ENCODE results near the gene CTNND2.
"Not testable (repeated sequence)": the region's sequence is repeated elsewhere in the genome, so short reads cannot be mapped to it uniquely, and the experiment has no call there.

The CTNND2 gene

DNA sequence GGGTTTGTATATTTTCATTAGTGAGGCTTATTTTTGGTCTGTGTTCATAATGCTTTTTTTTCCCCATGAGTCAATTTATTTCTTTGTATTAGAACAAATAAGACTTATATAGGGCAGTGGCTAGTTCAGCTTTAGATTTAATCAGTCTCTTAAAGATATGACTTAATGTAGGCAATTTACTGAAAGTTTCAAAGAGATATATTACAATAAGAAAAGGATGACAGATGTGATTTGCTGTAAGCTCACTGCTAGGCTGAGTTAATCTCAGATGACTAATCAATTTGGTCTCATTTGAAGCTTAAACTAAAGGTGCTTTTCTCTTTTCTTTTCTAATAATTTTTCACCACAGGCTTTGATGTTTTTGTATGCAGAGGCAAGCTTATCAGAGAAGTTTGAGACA is 851.4 kb downstream of the CTNND2 start:
- no peak for DNase-seq

DNA sequence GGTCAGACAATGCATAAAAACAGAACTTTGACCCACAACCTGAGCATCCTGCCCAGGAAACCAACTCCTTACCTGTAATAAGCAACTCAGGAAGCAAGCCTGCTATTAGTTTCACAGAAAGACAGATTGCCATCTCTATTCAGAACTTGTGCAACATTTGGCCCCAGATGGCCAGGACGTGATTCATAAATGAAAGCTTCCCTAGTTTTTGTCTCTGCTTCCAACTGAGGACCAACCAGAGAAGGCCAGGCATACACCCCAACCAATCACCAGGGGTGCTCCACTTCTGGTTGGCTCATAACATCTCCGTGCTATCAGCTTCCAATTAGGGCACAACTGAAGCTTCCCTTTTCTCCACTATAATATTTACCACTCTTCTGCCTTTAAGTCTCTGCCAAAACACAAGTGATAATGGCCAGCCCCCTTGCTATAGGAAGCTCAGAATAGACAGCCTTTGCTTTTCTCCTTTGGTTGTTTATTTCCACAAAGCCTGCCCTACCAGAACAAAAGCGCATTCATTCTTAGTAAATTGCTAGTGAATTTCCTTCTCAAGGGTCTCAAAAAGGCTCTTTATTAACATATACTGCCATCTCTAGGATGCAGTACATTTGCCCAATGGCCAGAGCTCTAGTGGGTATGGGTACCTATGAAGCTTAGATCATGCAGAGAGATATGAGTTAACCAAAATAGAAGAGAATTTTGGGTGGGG is 853.5 kb downstream of the CTNND2 start:
- DNase-seq: no peak

DNA sequence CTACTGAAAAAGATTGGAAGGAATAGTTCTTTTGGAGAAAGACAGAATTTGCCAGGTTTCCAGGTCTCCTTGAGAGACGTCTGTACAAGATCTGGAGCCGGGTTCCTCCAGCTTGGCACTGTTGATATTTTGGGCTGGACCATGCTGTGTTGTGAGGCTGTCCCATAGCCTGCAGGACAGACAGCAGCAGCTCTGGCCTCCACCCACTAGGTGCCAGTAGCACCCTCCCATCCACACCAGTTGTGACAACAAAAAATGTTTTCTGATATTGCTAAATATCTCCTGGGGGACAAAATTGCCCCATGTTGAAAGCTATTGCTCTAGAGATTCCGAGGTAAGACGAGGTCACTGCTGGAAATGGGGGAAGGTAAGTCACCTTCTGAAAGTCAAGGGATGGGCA is 855.5 kb downstream of the CTNND2 start:
- no peak for DNase-seq

DNA sequence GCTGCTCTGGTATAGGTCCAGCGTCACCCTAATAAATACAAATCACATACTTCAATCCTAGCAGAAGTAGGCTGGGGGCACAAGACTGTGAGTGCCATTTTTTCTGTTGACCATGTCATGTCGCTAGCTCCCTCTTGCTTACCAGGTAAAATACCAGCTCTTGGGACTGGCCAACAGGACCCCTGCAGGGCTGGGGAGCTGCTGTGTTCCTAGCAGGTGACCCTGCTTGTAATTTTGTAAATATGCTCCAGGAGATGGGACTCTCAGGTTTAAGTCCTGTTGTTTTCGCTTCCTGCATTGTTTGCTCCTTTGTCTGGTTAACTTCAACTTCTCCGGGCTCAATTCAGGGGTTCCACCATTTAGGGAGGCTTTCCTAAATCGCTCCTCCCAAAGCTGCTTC is 856.6 kb downstream of the CTNND2 start:
- DNase-seq: no peak

DNA sequence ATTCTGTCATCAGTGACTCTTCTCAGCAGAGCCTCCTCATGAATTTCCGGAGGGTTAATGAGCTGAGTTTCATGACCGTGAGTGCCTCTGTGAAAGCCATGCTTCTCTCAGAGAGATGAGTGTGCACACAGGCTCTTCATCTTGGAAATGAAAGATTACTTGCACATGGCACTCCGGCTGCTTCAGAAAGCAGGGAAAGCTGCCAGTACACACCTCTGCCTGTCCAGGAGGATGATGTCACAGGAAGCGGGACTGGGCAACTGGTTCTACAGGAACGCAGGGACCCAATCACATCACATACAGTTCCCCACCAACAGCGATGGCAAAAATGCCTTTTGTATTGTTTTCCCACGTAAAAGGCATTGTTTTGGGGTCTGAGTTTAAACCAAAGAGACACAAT is 857.2 kb downstream of the CTNND2 start:
- DNase-seq: no peak

DNA sequence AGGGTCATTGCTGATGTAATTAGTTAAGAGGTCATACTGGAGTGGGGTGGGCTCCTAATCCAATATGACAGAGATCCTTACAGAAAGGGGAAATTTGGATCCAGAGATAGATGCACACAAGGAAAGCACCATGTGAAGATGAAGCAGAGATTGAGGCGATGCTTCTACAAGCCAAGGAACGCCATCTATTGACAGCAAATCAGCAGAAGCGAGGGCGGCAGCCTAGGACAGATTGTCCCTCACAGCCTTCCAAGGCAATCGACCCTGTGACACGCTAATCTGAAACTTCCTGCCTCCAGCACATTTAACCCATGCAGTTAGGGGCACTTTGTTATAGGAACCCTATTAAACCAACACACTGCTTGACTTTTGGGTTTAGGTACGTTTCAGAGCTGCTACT is 858.1 kb downstream of the CTNND2 start:
- DNase-seq: no peak

DNA sequence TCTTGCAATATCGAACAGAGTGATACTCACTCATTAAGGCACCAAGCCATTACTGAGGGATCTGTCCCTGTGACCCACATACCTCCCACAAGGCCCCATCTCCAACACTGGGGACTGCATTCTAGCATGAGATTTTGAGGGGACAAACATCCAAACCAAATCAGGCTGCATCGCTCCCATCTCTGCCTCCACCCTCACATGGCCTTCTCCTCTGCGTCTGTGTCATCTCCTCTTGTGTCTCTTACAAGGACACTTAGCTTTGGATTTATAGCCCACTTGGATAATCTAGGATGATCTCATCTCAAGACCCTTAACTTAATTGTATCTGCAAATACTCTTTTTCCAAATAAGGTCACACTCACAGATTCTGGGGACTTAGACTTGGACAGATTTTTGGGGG is 858.8 kb downstream of the CTNND2 start:
- no peak for DNase-seq

DNA sequence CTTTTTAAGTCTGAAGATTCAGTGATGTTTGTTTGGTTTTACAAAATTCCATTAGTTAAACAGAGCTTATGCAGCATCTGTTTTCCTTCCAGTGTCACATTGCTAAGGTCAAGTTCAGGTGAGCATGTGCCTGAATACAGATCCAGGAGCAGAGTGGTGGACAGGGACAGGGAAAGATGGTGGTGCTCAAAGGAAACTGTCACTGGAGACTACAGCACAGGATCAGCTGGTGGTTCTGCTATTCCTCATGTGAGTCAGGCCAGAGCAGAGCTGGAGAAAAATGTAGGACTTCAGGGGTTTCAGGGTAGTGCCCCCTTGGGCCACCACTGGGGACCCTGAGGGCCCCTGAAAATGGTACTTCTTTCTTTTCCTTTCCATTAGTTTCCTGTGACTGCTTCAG is 859.7 kb downstream of the CTNND2 start:
- DNase-seq: no peak

DNA sequence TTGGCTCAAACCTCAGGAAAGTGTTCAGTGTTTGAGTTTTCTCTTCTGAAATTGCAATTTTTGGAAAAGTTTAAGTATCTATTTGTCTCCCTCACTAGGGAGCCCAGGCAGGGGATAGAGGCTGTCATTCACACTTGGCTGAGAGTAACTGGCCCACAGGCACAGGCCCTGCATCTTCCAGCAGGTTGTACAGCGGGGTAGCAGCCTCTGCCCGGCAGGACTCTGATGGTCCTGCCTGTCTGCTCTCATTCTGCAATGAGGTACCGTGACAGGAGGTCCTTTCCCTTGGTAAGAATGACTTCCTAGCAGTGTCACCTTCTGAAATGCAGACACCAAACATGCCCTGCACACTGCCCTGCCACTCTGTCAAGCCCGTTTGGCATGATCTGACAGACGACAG is 860.4 kb downstream of the CTNND2 start:
- no peak for DNase-seq

DNA sequence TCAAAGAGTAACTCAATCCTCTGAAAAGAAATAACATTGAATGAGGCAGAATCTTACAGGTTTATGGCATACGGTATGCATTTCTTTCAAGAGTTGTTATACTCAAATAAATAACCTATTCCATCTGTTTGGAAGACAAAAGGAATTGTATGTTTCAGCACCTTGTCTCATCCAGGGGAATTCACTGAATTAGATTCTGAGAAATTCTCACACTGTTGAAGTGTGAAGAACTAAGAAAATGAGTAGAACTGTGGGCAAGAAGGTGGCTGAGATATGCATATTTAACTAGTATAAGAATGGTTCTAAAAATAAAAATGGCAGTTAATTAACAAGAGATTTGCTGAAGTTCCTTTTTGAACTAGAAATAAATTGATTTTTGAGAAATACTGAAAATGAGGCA is 863.9 kb downstream of the CTNND2 start:
- no peak for DNase-seq

DNA sequence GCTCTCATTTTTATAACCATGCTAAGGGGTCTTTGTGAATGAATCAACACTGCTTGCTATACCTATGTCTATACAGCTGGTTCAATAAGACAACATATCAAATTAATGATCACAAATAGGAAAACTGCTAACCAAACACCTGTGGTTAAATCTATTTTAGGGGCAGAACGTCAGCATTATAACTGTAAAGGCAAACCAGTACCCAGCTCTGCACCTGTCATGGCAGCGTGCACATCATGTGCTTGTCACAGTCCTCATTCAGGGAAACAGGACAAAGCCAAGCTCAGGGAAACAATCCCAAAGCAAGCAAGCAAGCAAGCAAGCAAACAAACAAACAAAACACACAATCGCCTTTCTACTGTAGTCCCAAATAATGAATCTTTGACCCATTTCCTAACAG is 865.5 kb downstream of the CTNND2 start:
- no peak for DNase-seq

DNA sequence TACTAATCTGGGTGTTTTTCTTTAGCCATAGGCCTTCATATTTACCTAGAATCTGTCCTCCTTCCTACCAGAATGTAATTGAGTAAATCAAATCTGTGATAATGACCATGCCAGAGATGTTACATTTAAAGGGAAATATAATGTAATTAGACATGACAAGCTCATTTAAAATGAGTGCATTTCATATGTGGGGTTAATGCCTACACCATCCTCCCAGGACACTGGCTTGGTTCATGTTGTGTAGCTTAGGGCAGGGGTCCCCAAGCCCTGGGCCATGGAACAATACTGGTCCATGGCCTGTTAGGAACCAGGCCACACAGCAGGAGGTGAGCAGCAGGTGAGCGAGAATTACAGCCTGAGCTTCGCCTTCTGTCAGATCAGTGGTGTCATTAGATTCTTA is 866.3 kb downstream of the CTNND2 start:
- no peak for DNase-seq

DNA sequence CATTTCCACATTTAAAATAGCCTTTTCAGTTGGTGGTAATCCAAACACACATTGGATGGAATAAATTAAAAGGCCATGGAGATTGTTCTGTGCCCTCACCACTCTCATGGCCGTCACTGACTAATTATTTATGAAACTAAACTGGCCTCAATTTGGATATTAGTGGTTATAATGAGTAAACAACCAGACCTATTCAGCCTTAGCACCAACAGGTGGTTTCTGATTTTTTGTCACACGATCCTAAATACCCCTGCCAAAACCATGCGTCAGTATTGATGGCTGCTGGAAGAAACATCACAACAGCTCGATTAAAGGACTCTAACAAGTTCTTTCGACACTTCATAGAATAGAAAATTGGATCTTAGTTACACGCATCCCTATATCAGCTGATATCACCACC is 867.2 kb downstream of the CTNND2 start:
- DNase-seq: no peak

DNA sequence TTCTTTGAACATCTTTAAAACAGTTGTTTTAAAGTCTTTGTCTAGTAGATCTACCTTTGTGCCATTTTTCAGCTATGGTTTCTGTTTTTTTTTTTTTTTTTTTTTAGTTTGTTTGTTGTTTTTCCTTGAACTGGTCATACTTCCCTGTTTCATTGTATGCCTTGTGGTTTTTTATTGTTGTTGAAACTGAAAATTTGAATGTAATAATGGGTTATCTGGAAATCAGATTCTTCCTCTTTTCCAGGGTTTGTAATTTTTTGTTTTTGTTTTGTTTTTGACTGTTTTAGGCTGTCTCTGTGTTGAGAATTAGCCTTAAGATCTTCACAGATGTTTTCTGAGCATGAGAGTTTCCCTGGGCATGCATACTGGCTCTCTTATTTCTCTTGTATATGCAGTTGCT is 873.6 kb downstream of the CTNND2 start:
- no peak for DNase-seq

DNA sequence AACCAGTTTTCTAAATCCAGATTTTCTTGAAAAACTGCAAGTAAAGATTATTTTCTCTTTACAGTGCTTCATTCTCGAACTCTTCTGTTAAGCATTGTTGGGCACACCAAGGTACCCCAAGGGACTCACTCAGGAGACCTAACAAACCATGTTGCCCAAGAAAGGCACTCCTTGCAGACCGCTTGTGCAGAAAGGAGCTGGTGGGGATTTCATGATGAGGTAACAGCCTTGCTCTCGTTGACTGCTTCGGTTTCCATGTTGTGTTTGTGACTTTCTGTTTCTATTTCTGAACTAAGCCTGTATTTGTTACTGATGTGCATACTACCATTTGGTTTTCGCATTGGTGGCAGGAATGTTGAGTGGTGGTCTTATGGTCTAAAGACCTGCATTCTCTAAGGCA is 876.6 kb downstream of the CTNND2 start:
- DNase-seq: no peak

DNA sequence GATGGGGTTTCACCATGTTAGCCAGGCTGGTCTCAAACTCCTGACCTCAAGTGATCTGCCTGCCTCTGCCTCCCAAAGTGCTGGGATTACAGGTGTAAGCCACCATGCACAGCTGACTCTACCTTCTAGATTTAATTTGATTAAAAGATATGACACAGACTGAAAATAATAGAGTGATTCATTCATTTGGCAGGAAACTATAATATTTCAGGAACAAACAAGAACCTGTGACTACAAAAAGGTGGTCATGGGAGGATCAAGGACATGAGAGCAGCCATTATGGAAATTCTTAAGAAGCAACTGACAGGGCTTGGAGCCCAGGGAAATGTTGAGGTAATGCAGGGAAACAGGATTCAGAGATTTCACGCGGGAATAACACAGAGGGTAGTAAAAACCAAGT is 877.7 kb downstream of the CTNND2 start:
- DNase-seq: no peak

DNA sequence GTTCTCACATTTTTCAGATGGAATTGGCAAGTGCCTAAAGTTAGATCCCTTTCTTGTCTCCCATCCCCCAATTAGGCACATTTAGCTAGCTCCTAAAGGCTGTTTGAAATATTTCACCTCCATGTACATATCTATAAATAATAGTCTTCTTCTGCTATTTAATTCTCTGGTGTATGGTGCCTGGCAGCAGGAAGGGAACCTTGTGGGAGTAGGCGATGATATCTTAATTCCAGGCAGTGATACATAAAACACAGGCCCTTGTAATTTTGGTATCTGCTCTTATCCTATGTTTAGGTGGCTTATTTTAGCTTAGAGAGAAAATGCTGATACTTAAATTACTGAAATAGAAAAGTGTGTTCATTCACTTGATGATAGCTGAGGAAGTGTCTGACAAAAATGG is 880.3 kb downstream of the CTNND2 start:
- no peak for DNase-seq

DNA sequence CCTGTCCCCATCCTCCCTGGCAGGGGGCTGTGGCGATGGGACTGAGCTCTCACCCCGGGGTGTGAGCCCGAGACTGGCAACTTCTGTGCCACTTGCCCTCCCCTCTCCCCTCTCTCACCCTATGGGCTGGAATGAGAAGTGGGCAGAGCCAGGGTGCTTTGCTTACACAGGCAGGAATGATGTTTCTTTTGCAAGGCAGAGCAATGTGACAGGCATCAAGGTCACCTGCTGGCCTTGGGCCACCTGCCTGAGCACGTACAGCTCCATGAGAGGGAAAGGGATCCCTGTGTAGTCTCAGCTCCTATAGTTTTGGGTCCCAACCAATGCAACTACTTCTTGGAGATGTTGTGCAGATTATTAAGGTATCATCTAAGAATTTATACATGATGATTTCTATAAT is 890.5 kb downstream of the CTNND2 start:
- DNase-seq: no peak

DNA sequence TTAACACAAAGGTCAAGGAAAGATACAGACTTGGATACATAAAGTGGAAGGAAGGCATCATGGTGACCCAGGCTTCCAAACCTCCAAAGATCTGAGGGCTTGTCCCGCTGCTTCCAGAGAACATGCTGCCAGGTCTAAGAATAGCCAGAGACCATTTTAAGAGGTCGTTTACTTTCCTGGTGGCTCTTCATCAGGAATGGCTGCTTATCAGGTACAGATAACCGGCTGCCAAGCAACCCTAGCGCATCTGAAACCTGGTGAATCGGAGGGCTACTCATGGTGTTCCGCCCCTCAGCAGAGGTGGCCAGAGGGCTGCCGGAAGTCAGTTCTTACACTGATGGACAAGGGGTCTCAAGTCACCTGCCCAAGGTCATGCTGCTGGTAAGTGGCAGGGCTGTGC is 892.0 kb downstream of the CTNND2 start:
- no peak for DNase-seq

DNA sequence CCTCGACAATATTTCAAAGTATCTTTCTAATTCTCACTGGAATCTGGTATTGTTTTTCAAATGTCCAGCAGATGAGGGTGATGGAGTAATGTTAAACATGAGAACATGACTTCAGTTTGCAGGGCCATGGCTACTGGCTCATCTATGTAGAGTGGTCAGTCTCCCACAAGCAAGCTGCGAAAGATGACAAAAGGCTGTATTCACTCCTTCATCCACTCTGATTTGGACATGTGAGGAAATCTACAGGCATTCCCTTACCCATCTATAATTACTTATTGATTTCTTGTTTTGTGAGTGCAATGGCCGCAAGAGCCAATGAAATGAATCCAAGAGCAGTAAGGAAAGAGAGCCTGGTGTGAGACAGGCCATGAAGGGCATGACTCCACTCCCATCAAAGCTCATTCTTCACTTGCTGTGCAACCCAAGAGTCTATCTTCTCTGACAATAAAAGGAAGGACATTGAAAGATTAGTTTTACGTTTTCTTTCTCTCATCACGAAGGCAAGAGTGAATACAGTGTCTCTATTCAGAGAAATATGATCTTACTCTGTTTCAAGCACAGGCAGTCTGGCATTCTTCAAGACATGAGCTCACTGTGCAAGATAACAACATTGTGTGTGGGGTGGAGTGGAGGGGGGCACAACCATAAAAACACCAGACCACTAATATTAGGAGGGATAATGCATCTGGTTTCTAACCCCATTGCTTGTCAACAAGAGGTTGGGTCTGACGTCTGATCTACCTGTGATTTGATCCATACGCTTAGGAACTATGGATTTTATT is 893.6 kb downstream of the CTNND2 start:
- no peak for DNase-seq

DNA sequence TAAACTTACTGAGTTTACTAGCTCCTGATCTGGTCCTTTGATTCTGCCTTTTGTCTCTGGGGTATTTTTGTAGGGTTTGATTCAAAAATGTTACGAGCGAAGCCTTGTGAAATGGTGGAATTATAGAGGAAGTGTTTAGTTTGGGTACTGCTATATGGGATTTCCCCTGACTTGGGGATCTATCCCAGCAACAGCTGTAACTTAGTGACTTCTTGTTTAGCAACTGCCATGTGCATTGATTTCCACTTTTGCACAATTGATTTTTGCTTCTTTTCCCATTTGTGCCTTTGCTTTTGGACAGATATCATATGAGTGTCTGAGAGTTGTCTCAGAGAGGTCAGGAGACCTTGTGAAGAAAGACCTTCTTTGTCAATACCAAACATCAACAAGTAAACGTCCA is 894.7 kb downstream of the CTNND2 start:
- DNase-seq: no peak

DNA sequence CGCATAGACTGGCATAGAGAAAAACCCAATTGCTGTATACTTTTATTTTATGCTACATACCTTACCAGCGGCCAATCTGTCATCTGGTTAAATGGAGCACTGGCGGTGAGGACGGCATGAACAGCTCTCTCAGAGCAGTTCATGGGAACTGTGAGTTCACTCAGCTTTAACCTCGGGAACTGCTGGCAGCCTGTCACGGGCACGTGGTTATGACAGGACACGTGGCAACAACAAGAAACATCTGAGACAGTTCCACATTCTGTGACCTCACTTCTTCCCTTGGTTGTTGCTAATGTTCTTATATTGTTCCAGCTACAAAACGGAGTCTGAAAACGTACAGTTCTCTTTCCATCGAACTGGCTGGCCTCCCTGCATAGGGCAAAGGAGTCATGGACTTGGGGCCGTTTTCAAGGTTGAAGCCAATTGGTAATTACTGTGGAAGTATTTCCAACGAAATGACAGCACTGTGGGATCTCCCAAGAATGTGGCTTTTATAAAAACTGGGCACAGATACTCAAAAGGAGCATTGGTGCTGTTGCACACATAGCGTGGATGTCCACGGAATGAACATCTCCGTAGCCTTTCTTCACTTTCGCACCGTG is 896.9 kb downstream of the CTNND2 start:
- no peak for DNase-seq

DNA sequence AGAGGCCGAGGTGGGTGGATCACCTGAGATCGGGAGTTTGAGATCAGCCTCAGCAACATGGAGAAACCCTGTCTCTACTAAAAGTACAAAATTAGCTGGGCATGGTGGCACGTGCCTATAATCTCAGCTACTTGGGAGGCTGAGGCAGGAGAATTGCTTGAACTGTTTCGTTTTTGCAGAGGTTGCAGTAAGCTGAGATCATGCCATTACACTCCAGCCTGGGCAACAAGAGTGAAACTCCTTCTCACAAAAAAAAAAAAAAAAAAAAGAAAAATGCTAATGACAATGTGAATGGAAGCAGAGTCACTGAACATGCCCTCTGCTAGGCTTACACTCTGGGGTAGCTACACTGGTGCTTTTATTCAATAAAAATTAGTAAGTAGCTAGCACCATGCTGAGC is 899.7 kb downstream of the CTNND2 start:
- DNase-seq: not testable (repeated sequence)

Data from kidney glomerular epithelial cell (primary cell).